ENCODE measurements around the gene ATP13A5. TPM values are rescaled to one million over a fixed set of nuclear protein-coding genes. Genes with fewer than 3 reads are reported as not detected.

The ATP13A5 gene
- total and polyA plus RNA-seq, 2 experiments from 2014 or later, result not detected

- DNase-seq (ENCODE audit: low spot score) (peak; percentile 10), ATAC-seq (no peak)
- H3K9me2 ChIP-seq (ENCODE audit: insufficient read depth), result no peaks in the 10 kb centered on the region
- Mint-ChIP-seq H3K9me3 (no peaks in the 10 kb centered on the region), H3K4me3 (no peak overlapping the region), H3K27me3 (ENCODE audit: insufficient read depth, low read depth, poor library complexity) (no peaks in the 10 kb centered on the region), H3K36me3 (ENCODE audit: low read depth) (no peaks in the 10 kb centered on the region), H3K27ac (no peak overlapping the region), H3K4me1 (no peaks in the 10 kb centered on the region)
- H3F3A ChIP-seq (replicated peaks; ENCODE audit: low read depth), result no peaks in the 10 kb centered on the region
- no peak overlapping the region for H3K27ac ChIP-seq (ENCODE audit: low read depth)
- H3K4me2 ChIP-seq, result no peak overlapping the region
- H2AFZ ChIP-seq, result no peak overlapping the region
- H3K4me3 ChIP-seq, result no peak overlapping the region
- TF ChIP-seq POLR2AphosphoS5 (IDR thresholded peaks at IDR 0.05; ENCODE audit: low read depth) (no peak), EZH2phosphoT487 (IDR thresholded peaks at IDR 0.05; ENCODE audit: unreplicated experiment) (no peak), STAT1 (IDR thresholded peaks at IDR 0.05; ENCODE audit: unreplicated experiment) (no peak), ZNF331 (CRISPR knock-in tag; IDR thresholded peaks at IDR 0.05; ENCODE audit: low read depth) (no peak), REST (IDR thresholded peaks at IDR 0.05; ENCODE audit: unreplicated experiment) (no peak), CREB1 (CRISPR knock-in tag; IDR thresholded peaks at IDR 0.05; ENCODE audit: low read depth) (no peak), JUNB (IDR thresholded peaks at IDR 0.05; ENCODE audit: unreplicated experiment) (no peak), EZH2 (IDR thresholded peaks at IDR 0.05; ENCODE audit: low read depth, unreplicated experiment) (no peak), ZNF462 (CRISPR knock-in tag; IDR thresholded peaks at IDR 0.05) (no peak), ETS1 (IDR thresholded peaks at IDR 0.05) (no peak), ZNF114 (CRISPR knock-in tag; IDR thresholded peaks at IDR 0.05) (no peak), NANOG (IDR thresholded peaks at IDR 0.05; ENCODE audit: borderline replicate concordance) (no peak)
- TF ChIP-seq, protein P1, sequence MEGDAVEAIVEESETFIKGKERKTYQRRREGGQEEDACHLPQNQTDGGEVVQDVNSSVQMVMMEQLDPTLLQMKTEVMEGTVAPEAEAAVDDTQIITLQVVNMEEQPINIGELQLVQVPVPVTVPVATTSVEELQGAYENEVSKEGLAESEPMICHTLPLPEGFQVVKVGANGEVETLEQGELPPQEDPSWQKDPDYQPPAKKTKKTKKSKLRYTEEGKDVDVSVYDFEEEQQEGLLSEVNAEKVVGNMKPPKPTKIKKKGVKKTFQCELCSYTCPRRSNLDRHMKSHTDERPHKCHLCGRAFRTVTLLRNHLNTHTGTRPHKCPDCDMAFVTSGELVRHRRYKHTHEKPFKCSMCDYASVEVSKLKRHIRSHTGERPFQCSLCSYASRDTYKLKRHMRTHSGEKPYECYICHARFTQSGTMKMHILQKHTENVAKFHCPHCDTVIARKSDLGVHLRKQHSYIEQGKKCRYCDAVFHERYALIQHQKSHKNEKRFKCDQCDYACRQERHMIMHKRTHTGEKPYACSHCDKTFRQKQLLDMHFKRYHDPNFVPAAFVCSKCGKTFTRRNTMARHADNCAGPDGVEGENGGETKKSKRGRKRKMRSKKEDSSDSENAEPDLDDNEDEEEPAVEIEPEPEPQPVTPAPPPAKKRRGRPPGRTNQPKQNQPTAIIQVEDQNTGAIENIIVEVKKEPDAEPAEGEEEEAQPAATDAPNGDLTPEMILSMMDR (conservative IDR thresholded peaks at IDR 0.05; ENCODE audit: low read depth in 2 of 2), result no peak; a peak in 1 of 4 replicates
- no peaks in the 10 kb centered on the region for H3K36me3 ChIP-seq (ENCODE audit: insufficient read depth)
- no peaks in the 10 kb centered on the region for H3K4me1 ChIP-seq (ENCODE audit: insufficient read depth)
- no peaks in the 10 kb centered on the region for H3K79me2 ChIP-seq (replicated peaks; ENCODE audit: insufficient read depth)
- no peaks in the 10 kb centered on the region for H3K27me3 ChIP-seq (ENCODE audit: insufficient read depth)
- H4K20me1 ChIP-seq (replicated peaks; ENCODE audit: insufficient read depth), result no peaks in the 10 kb centered on the region
These were observed 115.8 kb downstream of the ATP13A5 start for GRCh38 chr3:193262707-193263106.
